RWPE1 (cell line): ENCODE results near the gene WBP2.

Experiments used
- CTCF ChIA-PET: fragments of 350-600 bp; sonication (Branson Sonifier 250); formaldehyde crosslinking; extraction: SDS; loops from one replicate; lab custom pipeline; 2021; lab: Yijun Ruan, JAX
- POLR2A ChIA-PET: fragments of 400-600 bp; formaldehyde crosslinking; extraction: SDS; loops from one replicate; lab custom pipeline; 2020; ENCODE audit warnings: antibody characterized with exemption; ENCODE audit not compliant: low non-redundant PET; lab: Yijun Ruan, JAX
- DNase-seq: peaks from one replicate; pipeline ENCODE4 v3.0.0; 2012; ENCODE audit warnings: low spot score
- H3K27ac ChIP-seq: fragments of 450-650 bp; 2 replicates; pipeline ENCODE4 v1.5.1; 2017
- TF ChIP-seq, protein P1 (sequence below): fragments of 450-650 bp; conservative IDR thresholded peaks from 2 replicates; pipeline ENCODE4 v1.5.1; 2017; ENCODE audit warnings: low read depth, mild to moderate bottlenecking

Gene WBP2

DNA sequence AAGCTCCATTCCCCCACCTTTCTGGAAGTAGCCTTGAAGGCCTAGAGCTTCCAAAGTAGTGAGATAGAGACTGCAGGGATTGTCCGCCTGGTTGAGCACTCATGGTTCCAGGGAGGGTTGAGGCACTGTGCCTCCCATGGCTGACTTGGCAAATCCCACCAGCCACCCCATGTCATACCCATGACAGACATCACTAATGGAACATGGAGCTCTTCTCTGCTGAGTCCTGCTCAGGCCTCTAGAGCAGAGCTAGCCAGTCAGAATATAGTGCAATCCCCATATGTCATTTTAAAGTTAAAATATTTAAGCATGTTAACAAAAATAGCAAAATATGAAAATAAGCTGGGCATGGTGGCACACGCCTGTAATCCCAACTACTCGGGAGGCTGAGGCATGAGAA, 39.7 kb downstream of the WBP2 start:
- CTCF ChIA-PET: interaction anchor here (0.6 to 1.3 kb wide), 4 partner anchors 15 to 58 kb away, joined by 3 to 4 read pairs (median 4); partner anchors contain the start of gene GALK1
- peak overlapping the region; percentile 94 for H3K27ac ChIP-seq
- POLR2A ChIA-PET: interaction anchor here (0.5 to 1.0 kb wide), 3 partner anchors 29 to 83 kb away, joined by 3 to 11 read pairs (median 5); no protein-coding TSS in a partner anchor
- DNase-seq: no peak
- TF ChIP-seq, protein P1, sequence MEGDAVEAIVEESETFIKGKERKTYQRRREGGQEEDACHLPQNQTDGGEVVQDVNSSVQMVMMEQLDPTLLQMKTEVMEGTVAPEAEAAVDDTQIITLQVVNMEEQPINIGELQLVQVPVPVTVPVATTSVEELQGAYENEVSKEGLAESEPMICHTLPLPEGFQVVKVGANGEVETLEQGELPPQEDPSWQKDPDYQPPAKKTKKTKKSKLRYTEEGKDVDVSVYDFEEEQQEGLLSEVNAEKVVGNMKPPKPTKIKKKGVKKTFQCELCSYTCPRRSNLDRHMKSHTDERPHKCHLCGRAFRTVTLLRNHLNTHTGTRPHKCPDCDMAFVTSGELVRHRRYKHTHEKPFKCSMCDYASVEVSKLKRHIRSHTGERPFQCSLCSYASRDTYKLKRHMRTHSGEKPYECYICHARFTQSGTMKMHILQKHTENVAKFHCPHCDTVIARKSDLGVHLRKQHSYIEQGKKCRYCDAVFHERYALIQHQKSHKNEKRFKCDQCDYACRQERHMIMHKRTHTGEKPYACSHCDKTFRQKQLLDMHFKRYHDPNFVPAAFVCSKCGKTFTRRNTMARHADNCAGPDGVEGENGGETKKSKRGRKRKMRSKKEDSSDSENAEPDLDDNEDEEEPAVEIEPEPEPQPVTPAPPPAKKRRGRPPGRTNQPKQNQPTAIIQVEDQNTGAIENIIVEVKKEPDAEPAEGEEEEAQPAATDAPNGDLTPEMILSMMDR: no peak

DNA sequence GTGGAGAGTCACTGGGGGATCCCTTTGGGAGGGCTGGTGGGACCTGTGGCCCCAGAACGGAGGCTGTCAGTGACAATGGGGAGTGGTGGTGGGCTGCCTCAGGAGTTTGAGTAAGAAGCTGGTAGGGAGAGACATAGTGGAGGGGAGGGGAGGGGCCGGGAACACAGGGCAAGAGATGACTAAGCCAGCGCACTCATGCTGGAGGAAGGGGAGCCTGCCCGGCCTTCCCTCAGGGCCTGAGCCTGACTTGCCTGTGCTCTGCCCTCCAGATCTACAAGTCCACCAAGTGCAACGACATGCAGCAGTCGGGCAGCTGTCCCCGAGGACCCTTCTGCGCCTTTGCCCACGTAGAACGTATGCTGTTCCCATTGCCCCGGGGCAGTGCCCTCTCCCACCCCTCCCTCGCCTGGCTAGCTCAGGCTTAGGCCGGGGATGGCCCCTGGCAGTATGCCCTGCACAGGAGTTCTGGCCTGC, 40.2 kb downstream of the WBP2 start:
- DNase-seq: peak; percentile 86
- peak overlapping the region; percentile 94 for H3K27ac ChIP-seq
- ChIA-PET CTCF (interaction anchor here (0.6 to 1.1 kb wide), 4 partner anchors 14 to 58 kb away, joined by 3 to 7 read pairs (median 4); no protein-coding TSS in a partner anchor), POLR2A (interaction anchor here (0.5 to 1.0 kb wide), 5 partner anchors 10 to 93 kb away, joined by 3 to 11 read pairs (median 5); no protein-coding TSS in a partner anchor)
- TF ChIP-seq, protein P1: no peak

DNA sequence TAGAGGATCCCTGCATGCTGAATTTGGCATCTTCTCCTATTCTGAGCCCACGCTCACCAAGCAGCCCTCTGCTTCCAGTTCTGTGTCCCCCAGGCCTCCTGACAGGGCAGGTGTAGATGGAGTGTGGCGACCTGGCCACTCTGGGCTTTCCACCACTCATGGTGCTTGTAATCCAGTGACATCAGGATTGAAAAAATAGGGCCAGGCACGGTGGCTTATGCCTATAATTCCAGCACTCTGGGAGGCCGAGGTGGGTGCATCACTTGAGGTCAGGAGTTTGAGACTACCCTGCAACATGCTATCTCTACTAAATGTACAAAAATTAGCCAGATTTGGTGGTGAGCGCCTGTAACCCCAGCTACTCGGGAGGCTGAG, 41.1 kb downstream of the WBP2 start:
- TF ChIP-seq, protein P1: no peak
- DNase-seq: no peak
- ChIA-PET POLR2A (no interaction called here), CTCF (interaction anchor here (0.7 to 1.1 kb wide), 2 partner anchors 15 to 28 kb away, joined by 4 to 7 read pairs; no protein-coding TSS in a partner anchor)
- H3K27ac ChIP-seq: peak overlapping the region; percentile 94

DNA sequence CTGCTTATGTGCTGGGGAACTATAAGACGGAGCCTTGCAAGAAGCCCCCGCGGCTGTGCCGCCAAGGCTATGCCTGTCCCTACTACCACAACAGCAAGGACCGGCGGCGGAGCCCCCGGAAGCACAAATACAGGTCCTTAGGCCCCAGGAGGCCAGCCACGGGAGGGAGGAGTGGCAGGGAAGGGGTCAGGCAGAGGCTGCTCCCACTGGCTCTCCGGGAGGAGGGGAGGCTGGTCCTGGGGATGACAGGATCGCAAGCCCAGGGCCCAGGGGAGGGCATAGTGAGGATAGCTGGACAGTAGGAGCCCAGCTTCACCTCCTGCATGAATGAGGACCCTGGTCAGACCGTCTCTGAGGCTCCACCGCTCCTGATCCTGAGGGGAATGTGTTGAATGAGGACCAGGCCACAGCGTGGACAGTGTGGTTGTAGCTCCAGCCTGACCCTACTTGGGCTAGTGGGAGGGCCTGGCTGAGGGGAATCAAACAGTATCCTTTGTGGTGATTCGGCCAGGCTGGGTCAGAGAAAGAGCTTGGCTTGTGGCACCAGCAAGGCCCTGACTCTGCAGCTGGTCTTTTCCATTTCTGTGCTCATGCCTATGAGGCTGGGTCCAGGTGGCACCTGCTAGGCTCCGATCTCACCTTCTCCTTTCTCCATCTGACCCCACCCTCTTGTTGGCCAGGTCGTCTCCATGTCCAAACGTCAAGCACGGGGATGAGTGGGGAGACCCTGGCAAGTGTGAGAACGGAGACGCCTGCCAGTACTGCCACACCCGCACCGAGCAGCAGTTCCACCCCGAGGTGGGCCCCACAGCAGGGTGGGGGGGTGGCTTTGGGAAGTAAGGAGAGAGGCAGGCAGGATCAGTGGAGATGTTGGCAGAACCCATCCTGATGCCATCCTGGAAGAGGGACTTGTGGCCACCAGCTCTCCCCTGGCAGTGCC, 41.8 kb downstream of the WBP2 start:
- POLR2A ChIA-PET: interaction anchor here (0.6 to 0.8 kb wide), 2 partner anchors 38 to 691 kb away, joined by 3 to 4 read pairs; no protein-coding TSS in a partner anchor
- TF ChIP-seq, protein P1: no peak
- DNase-seq: no peak
- CTCF ChIA-PET: interaction anchor here (0.5 to 1.2 kb wide), 3 partner anchors 27 to 50 kb away, joined by 3 to 4 read pairs (median 3); no protein-coding TSS in a partner anchor
- H3K27ac ChIP-seq: peak overlapping the region; percentile 94

DNA sequence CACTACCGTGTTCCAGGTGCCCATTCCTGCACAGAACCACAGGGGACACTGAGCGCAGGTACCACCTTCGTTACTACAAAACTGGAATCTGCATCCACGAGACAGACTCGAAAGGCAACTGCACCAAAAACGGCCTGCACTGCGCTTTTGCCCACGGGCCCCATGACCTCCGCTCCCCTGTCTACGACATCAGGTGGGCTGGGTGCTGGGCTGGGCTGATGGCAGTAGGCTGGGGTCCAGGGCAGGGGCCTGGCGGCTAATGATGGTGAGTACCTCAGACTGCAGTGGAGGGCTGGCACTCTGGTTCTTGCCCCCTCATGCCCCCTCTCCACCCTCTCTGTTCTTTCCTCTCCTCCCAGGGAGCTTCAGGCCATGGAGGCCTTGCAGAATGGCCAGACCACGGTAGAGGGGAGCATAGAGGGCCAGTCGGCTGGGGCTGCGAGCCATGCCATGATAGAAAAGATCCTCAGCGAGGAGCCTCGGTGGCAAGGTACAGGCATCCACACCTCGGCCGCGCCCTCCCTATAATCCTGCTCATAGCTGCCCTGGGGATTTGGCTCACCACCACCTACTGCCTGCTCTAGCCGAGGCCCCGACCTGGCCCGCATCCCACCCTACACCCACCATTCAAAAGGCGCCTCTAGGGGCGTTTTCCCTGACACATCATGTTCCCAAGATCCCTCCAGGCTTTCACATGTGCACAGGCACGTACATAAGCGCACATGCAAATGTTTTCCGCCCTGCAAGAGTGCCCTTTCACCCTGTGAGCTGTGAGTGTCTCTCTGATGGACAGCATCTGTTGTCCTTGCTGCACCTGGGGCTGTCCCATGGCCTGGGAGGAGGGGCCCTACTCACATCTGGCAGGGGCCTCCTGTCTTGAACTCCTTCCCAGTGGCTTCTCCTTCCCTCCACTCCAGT, 42.8 kb downstream of the WBP2 start:
- TF ChIP-seq, protein P1: no peak
- no peak for DNase-seq
- peak overlapping the region; percentile 94 for H3K27ac ChIP-seq
- ChIA-PET CTCF (interaction anchor here (0.5 to 1.2 kb wide), 3 partner anchors 18 to 49 kb away, joined by 3 read pairs; no protein-coding TSS in a partner anchor), POLR2A (interaction anchor here (0.6 to 0.8 kb wide), 2 partner anchors 37 to 690 kb away, joined by 3 to 4 read pairs; no protein-coding TSS in a partner anchor)
